RWPE2 (cell line): Measurements from ENCODE around the gene G6PC3.
A peak's percentile ranks its signal among the peaks of the same experiment; 100 is the strongest.

Experiments used
- ATAC-seq: fragments of 200-7000 bp; cut with Tn5 transposase; 3 replicates; pipeline ENCODE4 v1.9.1; 2021; ENCODE audit warnings: low read depth
- DNase-seq: peaks from one replicate; pipeline ENCODE4 v3.0.0-alpha.2; 2020; ENCODE audit warnings: low spot score
- H3K27ac ChIP-seq: fragments of 450-650 bp; 2 replicates; pipeline ENCODE4 v1.5.1; 2017; ENCODE audit warnings: mild to moderate bottlenecking; ENCODE audit not compliant: poor library complexity, severe bottlenecking
- H3K27me3 ChIP-seq: fragments of 250-450 bp; sonication (Bioruptor Pico); 2 replicates; pipeline ENCODE4 v1.5.1; 2021; ENCODE audit warnings: mild to moderate bottlenecking, moderate library complexity; ENCODE audit not compliant: insufficient read depth, poor library complexity, severe bottlenecking
- H3K36me3 ChIP-seq: fragments of 250-450 bp; sonication (Bioruptor Pico); 2 replicates; pipeline ENCODE4 v1.5.1; 2020; ENCODE audit warnings: low read depth, mild to moderate bottlenecking, moderate library complexity
- H3K4me1 ChIP-seq: fragments of 250-450 bp; sonication (Bioruptor Pico); 2 replicates; pipeline ENCODE4 v1.5.1; 2021; ENCODE audit warnings: mild to moderate bottlenecking, moderate library complexity; ENCODE audit not compliant: insufficient read depth, poor library complexity, severe bottlenecking
- H3K4me3 ChIP-seq: fragments of 250-450 bp; sonication (Bioruptor Pico); 2 replicates; pipeline ENCODE4 v1.5.1; 2021; ENCODE audit warnings: mild to moderate bottlenecking, moderate library complexity; ENCODE audit not compliant: severe bottlenecking
- H3K9me3 ChIP-seq: fragments of 250-450 bp; sonication (Bioruptor Pico); 2 replicates; pipeline ENCODE4 v1.5.1; 2021; ENCODE audit warnings: mild to moderate bottlenecking, moderate library complexity; ENCODE audit not compliant: severe bottlenecking
- CTCF ChIP-seq: fragments of 450-650 bp; IDR thresholded peaks from one replicate; pipeline ENCODE4 v1.5.1; 2017; ENCODE audit warnings: mild to moderate bottlenecking, moderate library complexity; ENCODE audit not compliant: poor library complexity, severe bottlenecking

The G6PC3 gene

GRCh38 chr17:44086364-44087311 is 16.1 kb downstream of the G6PC3 start:
- Histone ChIP-seq H3K27ac (peak overlapping the region; percentile 45), H3K9me3 (no peaks in the 10 kb centered on the region), H3K27me3 (no peaks in the 10 kb centered on the region), H3K4me1 (peaks cover 16% of the 10 kb centered on the region), H3K4me3 (no peak overlapping the region), H3K36me3 (peaks cover 4% of the 10 kb centered on the region; the same call in 1 of the 2 replicates)
- TF ChIP-seq CTCF: no peak
- ATAC-seq (peak; percentile 84), DNase-seq (peak; percentile 92)

GRCh38 chr17:44087319-44087718 is 16.8 kb downstream of the G6PC3 start:
- Histone ChIP-seq H3K36me3 (peaks cover 4% of the 10 kb centered on the region; the same call in 1 of the 2 replicates), H3K9me3 (no peaks in the 10 kb centered on the region), H3K27me3 (no peaks in the 10 kb centered on the region), H3K4me3 (no peak overlapping the region), H3K4me1 (peaks cover 14% of the 10 kb centered on the region), H3K27ac (peak overlapping the region; percentile 45)
- DNase-seq: no peak
- TF ChIP-seq CTCF: no peak
- ATAC-seq: no peak

GRCh38 chr17:44088254-44088653 is 17.7 kb downstream of the G6PC3 start:
- DNase-seq: no peak
- no peak for ATAC-seq
- no peak overlapping the region for H3K4me3 ChIP-seq
- H3K4me1 ChIP-seq: peaks cover 13% of the 10 kb centered on the region
- no peaks in the 10 kb centered on the region for H3K27me3 ChIP-seq
- no peak overlapping the region for H3K27ac ChIP-seq
- no peaks in the 10 kb centered on the region for H3K9me3 ChIP-seq
- peaks cover 2% of the 10 kb centered on the region; the same call in 1 of the 2 replicates for H3K36me3 ChIP-seq
- no peak for TF ChIP-seq CTCF

GRCh38 chr17:44091200-44091997 is 20.9 kb downstream of the G6PC3 start:
- Histone ChIP-seq H3K9me3 (no peaks in the 10 kb centered on the region), H3K4me1 (peaks cover 21% of the 10 kb centered on the region), H3K36me3 (no peaks in the 10 kb centered on the region), H3K27ac (no peak overlapping the region), H3K27me3 (no peaks in the 10 kb centered on the region), H3K4me3 (no peak overlapping the region)
- TF ChIP-seq CTCF: no peak
- DNase-seq: no peak
- no peak for ATAC-seq
